HUES6 (cell line): ENCODE results near the gene TBC1D26.
"Not testable (repeated sequence)": the region's sequence is repeated elsewhere in the genome, so short reads cannot be mapped to it uniquely, and the experiment has no call there.

Experiments used
- H3K27ac ChIP-seq: 2 replicates; pipeline ENCODE4 v1.7.0; 2013; ENCODE audit warnings: low read depth, mild to moderate bottlenecking, low read length, inconsistent platforms
- H3K27me3 ChIP-seq: 2 replicates; pipeline ENCODE4 v1.6.1; 2013; ENCODE audit warnings: low read length; ENCODE audit not compliant: control insufficient read depth, insufficient read depth
- H3K36me3 ChIP-seq: 2 replicates; pipeline ENCODE4 v1.6.1; 2013; ENCODE audit warnings: low read length; ENCODE audit not compliant: control insufficient read depth, insufficient read depth
- H3K4me1 ChIP-seq: 2 replicates; pipeline ENCODE4 v1.6.1; 2013; ENCODE audit warnings: low read length; ENCODE audit not compliant: control insufficient read depth, insufficient read depth
- H3K4me3 ChIP-seq: 2 replicates; pipeline ENCODE4 v1.5.1; 2013; ENCODE audit warnings: low read depth, low read length
- H3K9ac ChIP-seq: one replicate; pipeline ENCODE4 v1.6.1; 2013; ENCODE audit warnings: mild to moderate bottlenecking, low read length
- H3K9me3 ChIP-seq: 2 replicates; pipeline ENCODE4 v1.6.1; 2013; ENCODE audit warnings: low read depth, low read length; ENCODE audit not compliant: control insufficient read depth, insufficient read depth

The TBC1D26 gene

DNA sequence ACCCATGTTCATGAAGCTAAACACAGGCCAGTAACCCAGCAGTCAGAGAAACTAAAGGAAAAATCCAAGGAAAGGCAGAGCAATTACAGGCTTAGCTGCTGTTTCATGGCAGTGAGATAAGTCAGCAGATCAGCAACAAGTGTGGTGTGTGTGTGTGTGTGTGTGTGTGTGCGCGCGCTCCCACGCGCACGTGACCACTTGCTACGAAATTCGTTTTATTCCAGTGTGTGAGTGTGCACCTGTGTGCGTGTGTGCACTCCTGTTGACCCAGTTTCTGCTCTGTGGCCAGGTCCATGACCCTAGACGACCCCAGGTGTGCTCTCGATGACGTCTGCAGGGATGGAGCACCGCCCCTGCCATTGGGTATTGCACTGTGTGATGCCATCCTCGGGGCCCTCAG is 1.5 kb upstream of the TBC1D26 start:
- not testable (repeated sequence) for H3K27me3 ChIP-seq, H3K9ac ChIP-seq, H3K36me3 ChIP-seq, H3K27ac ChIP-seq, H3K4me3 ChIP-seq, H3K4me1 ChIP-seq, H3K9me3 ChIP-seq

DNA sequence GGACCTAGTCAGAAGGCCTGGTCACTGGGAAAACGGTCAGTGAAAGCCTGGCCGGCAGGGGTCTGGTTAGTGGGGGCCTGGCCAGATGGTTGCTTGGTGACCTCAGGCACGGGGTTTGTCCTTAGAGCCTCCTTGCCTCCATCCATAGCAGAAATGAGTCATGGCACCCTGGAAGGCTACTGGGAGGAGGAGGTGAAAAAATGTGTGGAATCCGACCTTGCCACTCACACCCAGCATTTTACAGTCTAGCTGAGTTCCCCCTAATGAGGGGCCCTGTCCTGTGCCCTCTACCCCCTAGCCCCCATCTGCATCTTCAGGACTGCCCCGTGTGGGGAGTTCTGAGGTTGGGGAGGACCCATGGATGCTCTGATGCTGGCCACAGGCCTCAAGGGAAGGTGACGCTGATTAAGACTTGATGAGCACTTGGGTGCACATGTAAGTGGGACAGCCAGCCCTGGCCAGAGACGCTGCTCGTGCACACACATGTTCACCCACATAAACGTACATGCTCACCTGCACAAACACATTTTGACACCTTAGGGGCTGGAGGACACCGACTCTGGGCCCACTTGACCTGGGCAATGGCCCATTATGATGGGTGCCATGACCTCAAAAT is 1.2 kb downstream of the TBC1D26 start:
- not testable (repeated sequence) for H3K27ac ChIP-seq, H3K27me3 ChIP-seq, H3K9ac ChIP-seq, H3K36me3 ChIP-seq, H3K9me3 ChIP-seq, H3K4me3 ChIP-seq, H3K4me1 ChIP-seq

DNA sequence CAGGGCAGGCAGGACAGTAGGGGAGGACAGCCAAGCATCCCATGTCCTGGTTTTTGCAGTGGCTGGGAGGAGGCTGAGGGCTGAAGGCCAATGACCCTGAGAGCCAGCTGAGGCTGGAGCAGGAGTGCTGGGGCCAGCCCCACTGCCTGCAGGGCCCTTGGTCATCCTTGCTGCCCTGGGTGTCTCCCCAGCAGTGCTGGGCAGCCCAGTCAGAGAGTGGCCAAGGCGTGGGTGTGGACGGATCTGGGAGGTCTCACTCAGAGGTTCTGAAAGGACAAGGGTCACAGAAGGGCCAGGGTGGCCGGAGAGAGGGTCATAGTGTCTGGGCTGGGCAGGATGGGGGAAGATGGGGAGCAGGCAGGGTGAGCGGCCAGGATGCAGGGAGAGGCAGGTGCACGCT is 4.5 kb downstream of the TBC1D26 start:
- H3K27me3 ChIP-seq, H3K4me3 ChIP-seq, H3K9ac ChIP-seq, H3K27ac ChIP-seq, H3K4me1 ChIP-seq, H3K36me3 ChIP-seq, H3K9me3 ChIP-seq: not testable (repeated sequence)

DNA sequence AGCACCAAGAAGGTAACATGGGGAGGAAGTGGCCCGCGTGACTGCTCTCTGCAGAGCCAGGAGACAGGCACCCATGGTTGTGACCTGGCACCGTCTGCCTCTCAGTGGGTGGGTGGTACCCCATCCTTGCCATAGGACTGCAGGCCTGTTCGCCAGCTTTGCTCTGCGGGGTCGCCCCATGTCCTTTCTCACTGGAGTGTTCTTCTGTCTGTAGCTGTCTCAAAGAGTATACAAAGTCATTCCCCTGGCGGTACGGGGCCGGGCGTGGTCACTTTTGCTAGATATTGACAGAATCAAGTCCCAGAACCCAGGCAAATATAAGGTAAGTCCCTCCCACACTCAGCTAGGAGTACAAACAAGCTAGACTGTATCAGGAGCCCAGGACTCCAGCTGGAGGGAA is 6.0 kb downstream of the TBC1D26 start:
- no peaks in the 10 kb centered on the region for H3K9me3 ChIP-seq
- no peak overlapping the region for H3K27ac ChIP-seq
- no peak overlapping the region for H3K4me3 ChIP-seq
- H3K9ac ChIP-seq = no peak overlapping the region
- H3K27me3 ChIP-seq = no peaks in the 10 kb centered on the region
- H3K36me3 ChIP-seq = no peaks in the 10 kb centered on the region
- H3K4me1 ChIP-seq = no peaks in the 10 kb centered on the region

DNA sequence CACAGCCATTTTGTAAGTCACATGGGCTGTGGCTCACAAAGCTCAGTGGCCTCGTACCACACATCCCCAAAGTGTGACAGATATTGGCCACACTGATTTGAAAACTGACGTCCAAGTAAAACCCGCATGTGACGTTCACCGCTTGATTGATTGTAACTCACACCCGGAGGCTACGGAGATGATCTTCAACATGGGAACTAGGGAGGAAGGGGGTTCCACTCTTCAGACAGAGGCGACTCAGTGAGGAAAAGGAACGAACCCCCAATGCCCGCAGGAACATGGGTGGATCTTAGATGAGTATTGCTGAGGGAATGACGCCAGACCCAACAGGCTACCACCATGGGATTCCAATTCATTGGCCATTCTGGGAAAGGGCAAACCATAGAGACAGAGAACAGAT is 7.2 kb downstream of the TBC1D26 start:
- H3K36me3 ChIP-seq, H3K9me3 ChIP-seq, H3K4me1 ChIP-seq, H3K27me3 ChIP-seq, H3K27ac ChIP-seq, H3K4me3 ChIP-seq, H3K9ac ChIP-seq: not testable (repeated sequence)

DNA sequence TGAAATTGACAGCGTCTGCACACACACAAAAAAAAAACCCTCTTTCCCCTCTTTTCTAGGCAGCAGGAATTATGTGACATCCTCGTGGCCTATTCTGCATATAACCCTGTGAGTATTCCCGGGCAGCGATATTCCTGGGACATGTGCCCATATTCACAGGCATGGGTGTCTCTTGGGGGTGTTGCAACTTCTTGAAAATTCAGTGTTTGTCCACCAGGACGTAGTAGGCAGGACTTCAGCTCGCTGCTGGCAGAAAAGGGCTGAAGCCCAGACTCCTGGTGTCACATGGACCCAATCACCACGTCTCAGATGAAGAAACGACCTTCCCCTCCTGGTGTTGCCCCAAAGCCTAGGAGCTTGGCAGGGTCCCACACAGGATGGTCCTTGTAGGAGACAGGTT is 8.0 kb downstream of the TBC1D26 start:
- H3K4me1 ChIP-seq, H3K9ac ChIP-seq, H3K27me3 ChIP-seq: not testable (repeated sequence)

DNA sequence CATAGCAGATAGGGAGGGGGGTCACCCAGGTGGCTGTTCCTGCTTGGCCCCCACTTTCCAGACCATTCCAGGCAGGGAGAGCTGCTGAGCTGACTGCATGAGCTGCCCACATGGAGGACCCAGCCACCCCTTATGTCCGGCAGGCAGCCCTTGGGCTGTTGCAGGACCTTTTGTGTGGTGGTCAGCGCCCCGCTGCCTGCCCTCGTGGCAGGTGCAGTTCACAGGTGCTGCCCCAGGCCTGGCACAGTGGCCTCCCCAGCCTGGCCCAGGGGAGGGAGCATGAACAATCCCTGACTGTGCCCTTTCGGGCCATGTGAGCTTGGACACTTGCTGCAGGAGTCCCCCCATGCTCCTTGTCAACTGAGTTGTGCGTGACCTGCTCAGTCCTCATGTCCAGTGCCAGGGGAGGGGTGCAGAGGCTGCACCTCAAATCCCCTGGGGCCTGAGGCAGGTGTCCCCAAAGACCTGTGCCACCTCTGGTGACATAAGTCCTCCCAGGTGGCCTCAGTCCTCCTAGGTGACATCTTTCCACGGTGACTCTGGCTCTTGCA is 8.6 kb downstream of the TBC1D26 start:
- no peak overlapping the region for H3K27ac ChIP-seq
- H3K4me3 ChIP-seq = no peak overlapping the region
- H3K36me3 ChIP-seq = no peaks in the 10 kb centered on the region
- no peaks in the 10 kb centered on the region for H3K9me3 ChIP-seq
- no peaks in the 10 kb centered on the region; the same call in 1 of the 2 replicates for H3K4me1 ChIP-seq
- no peak overlapping the region for H3K9ac ChIP-seq
- H3K27me3 ChIP-seq = no peaks in the 10 kb centered on the region

More for the DNA sequence above, 8.0 kb downstream of the TBC1D26 start:
- not testable (repeated sequence) for H3K27ac ChIP-seq, H3K4me3 ChIP-seq, H3K9me3 ChIP-seq, H3K36me3 ChIP-seq

DNA sequence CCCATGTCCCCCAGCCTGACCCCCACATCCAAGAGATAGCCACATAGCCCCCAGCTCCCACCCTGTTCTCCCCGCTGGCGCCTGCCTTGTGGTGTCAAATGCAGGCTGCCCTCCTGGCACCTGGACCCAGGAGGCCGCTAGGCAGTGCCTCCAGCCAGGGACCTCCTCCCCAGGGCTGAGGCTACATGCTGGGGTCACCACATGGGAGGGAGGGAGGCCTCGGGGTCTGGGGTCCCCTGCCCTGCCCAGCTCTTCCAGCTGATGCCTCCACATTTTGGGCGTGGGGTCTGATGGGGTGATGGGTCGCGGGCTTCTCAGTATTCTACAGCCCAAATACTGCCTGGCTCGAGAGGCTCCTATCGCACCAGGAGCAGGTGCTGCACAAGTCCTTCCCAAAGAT is 9.5 kb downstream of the TBC1D26 start:
- Histone ChIP-seq H3K9me3 (no peaks in the 10 kb centered on the region; the same call in 1 of the 2 replicates), H3K4me1 (no peaks in the 10 kb centered on the region; the same call in 1 of the 2 replicates), H3K9ac (no peak overlapping the region), H3K27ac (no peak overlapping the region), H3K36me3 (no peaks in the 10 kb centered on the region), H3K27me3 (no peaks in the 10 kb centered on the region), H3K4me3 (no peak overlapping the region)

DNA sequence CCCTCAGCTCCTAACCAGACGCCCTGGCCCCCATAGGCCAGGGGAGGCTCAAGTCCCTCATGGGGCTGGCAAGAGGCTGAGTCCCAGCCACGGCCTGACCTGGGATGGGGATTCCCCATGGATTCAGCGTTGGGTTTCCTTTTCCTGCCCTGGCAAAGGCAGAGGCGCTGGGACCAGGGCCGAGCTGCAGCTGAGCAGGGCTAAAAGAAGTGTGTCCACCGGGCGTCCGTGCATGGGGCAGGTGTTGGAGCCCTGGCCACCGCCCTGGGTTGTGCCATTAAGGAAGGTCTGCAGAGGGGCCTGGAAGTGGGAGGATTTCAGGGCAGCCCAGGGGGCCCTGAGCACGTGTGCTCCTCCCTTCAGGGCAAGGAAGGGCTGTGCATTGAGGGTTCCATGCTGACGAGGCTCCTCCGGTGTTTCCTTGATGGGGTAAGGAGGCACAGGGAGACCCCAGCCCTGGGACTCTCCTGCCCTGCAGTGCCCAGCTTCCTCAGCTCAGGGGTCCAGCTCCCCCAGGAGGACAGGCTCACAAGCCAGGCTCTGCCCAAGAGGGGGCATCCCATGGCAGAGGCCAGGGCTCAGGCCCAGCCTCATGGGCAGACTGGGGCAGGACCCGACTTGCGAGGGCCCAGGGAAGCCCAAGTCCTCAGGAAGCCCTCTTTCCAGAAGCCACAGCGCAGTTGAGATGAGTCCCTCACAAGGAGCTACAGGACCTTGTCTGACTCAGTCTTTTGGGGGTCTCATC is 10.1 kb downstream of the TBC1D26 start:
- peaks cover 4% of the 10 kb centered on the region; the same call in 1 of the 2 replicates for H3K9me3 ChIP-seq
- H3K4me1 ChIP-seq = no peaks in the 10 kb centered on the region; the same call in 1 of the 2 replicates
- no peak overlapping the region for H3K27ac ChIP-seq
- no peak overlapping the region for H3K4me3 ChIP-seq
- no peaks in the 10 kb centered on the region for H3K27me3 ChIP-seq
- H3K9ac ChIP-seq = no peak overlapping the region
- H3K36me3 ChIP-seq = no peaks in the 10 kb centered on the region

DNA sequence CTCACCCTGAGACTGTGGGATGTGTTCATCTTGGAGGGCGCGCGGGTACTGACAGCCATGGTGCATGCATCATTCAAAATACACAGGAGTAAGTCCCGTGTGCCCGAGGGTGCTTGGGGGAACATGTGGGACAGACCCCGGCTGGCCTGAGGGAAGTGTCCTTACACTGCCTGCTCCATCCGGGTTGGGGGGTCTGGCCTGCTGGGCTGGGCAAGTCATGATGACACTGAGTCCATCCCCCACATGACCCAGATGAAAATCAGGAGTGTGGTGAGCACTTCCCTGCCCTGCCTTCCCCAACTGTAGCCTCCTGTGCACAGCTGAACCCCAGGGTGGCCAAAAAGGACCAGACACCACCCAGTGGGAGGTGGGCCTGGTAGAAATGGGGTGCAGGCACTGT is 10.8 kb downstream of the TBC1D26 start:
- no peaks in the 10 kb centered on the region for H3K27me3 ChIP-seq
- H3K36me3 ChIP-seq = no peaks in the 10 kb centered on the region
- H3K4me1 ChIP-seq = no peaks in the 10 kb centered on the region; the same call in 1 of the 2 replicates
- peaks cover 4% of the 10 kb centered on the region; the same call in 1 of the 2 replicates for H3K9me3 ChIP-seq
- no peak overlapping the region for H3K9ac ChIP-seq
- no peak overlapping the region for H3K27ac ChIP-seq
- no peak overlapping the region for H3K4me3 ChIP-seq

DNA sequence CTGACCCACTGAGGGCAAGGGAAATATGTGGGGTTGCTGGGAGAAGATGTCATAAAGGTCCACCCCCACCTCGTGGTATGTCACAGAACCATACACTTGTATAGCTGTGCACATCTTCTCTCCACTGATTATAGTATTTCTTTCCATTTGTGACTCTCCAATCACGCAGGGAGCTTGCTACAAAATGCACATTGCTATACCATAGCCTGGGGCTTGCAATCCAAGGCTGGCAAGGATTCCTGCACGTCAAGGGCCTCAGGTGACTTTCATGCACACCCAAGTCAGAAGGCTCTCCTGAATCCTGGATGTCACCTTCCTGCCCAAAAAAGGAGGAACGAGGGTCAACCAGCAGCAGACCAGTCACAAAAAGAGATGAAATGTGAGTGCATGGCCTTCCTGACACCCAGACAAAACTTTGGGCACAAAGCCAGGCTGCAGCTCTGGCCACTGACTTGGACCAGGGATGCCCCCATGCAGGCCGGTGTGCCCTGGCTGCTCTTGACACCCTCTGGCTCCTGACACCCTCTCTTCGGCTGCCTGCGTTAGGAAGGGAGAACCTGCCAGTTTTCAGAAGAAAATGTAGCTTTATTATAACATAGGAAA is 12.1 kb downstream of the TBC1D26 start:
- Histone ChIP-seq H3K9me3 (peaks cover 4% of the 10 kb centered on the region; the same call in 1 of the 2 replicates), H3K27ac (no peak overlapping the region), H3K9ac (no peak overlapping the region), H3K4me3 (no peak overlapping the region), H3K27me3 (no peaks in the 10 kb centered on the region), H3K36me3 (no peaks in the 10 kb centered on the region), H3K4me1 (no peaks in the 10 kb centered on the region; the same call in 1 of the 2 replicates)
